HL-60/S4 treated with retinoic acid at 250 ng/mL for 4 days and 3 days (cell line): Measurements from ENCODE around the gene PILRB.
"Not testable (repeated sequence)": the region's sequence is repeated elsewhere in the genome, so short reads cannot be mapped to it uniquely, and the experiment has no call there.

Experiments used
- in situ Hi-C: fragments of 300-500 bp; cut with MboI; formaldehyde crosslinking; loops from 2 replicates; pipeline ENCODE4 v1.7.0; 2022; ENCODE audit warnings: low sequenced_read_pairs

PILRB gene

DNA sequence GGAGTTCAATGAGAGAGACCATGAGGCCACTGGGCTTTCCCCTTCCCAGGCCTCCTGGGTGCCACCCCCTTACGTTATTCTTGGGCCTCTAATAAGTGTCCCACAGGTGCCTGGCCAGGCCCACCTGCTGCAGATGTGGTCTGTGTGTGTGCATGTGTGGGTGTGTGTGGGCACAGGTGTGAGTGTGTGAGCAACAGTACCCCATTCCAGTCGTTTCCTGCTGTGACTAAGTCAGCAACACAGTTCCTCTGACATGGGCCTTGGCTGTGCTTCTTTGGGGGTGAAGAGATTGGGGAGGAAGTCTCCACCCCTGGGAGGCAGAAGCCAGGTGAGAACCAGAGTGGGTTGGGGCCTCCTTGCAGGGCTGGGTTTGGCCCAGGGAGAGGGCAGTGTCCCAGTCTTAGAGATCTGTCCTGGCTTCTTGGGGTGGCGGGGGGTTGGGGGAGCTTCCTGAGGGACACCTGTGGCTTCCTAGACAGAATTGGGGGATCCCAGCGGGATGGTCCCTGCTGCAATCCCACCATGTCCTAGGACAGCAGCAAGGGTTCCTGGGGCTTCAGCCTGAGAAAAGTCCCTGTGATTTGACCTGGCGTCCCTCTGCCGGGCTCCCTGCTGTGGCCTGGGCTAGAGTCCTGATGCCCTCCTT is 4.1 kb upstream of the PILRB start:
- in situ Hi-C loops, result no loop called here

DNA sequence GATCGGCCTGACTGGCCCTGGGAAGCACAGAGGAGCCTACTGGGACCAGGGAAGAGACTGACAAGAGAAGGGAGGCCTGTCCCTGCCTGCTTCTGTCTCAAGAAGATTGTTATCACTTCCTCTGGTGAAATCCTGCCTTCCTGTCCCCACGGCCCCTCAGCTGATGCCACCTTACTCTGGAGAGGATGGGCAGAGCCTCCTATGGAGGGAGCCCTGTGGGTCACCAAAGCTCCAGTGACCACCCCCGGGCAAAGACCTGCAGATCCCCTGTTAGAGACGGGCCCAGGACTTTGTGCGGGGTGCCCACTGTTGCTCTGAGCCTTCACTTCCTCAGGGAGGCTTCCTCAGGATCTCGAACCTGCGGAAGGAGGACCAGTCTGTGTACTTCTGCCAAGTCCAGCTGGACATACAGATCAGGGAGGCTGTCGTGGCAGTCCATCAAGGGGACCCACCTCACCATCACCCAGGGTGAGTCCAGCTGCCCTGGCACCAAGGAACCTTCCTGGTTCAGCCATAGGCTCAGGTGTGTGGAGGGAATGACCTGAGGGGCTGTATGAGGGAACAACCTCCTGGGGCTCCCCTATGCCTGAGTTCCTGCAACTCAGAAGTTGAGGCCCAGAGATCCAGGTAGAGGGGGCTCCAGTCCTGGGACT is 1.4 kb upstream of the PILRB start:
- in situ Hi-C loops, result no loop called here

DNA sequence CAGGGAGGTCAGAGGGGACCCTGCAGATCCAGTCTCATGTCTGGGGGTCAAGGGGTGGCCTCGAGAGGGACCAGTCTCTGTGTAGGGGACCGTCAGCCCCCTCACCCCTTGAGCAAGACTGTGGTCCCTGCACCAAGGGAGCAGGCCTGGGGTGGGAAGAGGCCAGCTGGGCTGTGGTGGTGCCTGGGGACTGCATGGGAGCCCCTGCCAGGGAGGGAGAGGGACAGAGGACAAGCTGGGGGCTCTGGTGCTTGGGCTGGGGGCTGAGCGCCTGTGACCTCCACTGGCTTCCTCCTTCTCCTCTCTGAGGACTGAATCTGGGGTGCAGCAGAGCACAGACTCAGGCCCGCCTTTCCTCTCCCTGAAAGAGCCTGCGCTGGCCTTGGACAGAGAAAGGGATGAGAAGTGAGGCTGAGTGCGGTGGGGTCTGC is 771 bp upstream of the PILRB start:
- in situ Hi-C loops, result no loop called here

DNA sequence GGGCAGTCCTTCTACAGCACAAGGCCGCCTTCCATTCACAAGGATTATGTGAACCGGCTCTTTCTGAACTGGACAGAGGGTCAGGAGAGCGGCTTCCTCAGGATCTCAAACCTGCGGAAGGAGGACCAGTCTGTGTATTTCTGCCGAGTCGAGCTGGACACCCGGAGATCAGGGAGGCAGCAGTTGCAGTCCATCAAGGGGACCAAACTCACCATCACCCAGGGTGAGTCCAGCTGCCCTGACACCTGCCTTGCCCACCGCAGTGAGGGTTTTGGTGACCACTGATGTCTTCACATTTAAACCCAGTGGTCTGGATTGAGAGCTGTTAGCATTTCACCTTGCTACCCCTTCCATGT is 918 bp downstream of the PILRB start:
- in situ Hi-C loops, result no loop called here

DNA sequence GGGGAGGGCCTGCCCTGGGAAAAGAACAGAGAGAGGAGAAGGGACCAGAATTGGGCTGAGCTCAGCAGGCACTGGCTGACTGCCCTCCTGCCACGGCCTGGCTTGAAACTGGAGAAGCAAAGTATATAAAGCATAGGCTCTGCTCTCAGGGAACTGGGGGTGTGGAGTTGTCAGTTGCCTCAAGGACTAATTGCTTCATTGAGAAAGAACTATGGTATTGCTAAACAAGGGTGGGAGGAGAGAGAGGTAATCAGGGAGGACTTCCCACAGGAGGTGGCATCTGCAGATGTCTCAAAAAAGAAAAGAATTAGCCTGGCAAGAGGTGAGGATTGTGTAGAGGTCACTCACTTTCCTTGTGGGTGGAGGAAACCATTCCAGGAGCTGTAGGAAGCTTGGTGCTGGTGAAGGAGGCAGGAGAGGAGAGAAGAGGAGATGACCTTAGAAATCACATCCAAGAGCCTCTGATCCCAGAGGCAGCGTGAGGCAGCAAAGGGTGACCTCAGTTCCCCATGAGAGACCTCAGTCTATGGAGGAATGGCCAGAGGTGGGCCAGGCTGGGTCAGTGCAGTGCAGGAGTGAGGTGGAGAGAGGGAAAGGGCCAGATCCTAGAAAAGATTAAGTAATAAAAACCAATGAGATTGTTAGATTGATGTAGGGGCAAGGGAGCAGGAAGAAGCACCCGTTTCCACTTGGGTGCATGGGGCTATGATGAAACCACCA is 2.4 kb downstream of the PILRB start:
- in situ Hi-C loops, result no loop called here

DNA sequence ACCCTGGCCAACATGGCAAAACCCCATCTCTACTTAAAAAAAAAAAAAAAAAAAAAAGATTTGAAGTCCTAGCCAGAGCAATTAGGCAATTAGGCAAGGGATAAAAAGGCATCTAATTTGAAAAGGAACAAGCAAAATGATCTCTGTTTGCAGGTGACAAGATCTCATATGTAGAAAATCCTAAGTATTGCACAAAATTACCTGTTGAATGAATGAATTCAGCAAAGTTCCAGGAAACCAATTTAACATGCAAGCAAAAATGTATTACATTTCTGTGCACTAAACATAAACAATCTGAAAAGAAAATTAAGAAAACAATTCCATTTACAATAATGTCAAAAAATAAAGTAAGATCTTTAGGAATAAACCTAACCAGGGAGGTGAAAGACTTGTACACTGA is 5.2 kb downstream of the PILRB start:
- in situ Hi-C loops, result no loop called here

DNA sequence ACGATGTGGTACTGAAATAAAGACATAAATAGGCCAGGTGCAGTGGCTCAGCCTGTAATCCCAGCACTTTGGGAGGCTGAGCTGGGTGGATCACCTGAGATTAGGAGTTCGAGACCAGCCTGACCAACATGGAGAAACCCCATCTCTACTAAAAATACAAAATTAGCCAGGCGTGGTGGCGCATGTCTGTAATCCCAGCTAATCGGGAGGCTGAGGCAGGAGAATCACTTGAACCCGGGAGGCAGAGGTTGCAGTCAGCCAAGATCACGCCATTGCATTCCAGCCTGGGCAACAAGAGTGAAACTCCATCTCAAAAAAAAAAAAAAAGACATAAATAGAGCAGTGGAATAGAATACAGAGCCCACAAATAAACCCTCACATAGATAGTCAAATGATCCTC is 5.9 kb downstream of the PILRB start:
- in situ Hi-C loops, result not testable (repeated sequence)

DNA sequence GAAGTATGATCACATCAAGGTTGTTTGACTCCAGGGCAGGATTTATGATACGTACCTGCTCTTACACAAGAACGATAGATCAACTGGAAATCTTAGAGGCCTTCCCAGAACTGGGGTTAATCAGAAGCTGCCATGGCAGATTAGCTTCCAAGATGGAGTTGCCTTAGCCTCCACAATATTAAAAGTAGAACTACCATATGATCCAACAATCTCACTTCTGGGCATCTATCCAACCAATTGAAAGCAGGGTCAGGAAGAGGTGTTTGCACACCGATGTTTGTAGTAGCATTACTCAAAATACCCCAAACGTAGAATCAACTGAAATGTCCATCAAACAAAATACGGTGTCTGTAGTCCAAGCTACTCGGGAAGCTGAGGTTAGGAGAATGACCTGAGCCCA is 6.6 kb downstream of the PILRB start:
- in situ Hi-C loops, result no loop called here

DNA sequence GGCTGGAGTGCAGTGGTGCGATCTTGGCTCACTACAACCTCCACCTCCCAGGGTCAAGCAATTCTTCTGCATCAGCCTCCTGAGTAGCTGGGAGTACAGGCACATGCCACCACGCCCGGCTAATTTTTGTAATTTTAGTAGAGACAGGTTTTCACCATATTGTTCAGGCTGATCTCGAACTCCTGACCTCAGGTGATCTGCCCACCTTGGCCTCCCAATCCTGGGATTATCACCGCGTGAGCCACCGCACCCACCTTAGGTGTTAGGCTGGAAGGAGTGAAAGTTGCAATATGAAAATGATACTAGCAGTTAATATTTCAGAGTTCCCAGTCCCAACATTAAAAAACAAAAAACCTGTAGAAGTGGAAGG is 8.1 kb downstream of the PILRB start:
- in situ Hi-C loops, result not testable (repeated sequence)

DNA sequence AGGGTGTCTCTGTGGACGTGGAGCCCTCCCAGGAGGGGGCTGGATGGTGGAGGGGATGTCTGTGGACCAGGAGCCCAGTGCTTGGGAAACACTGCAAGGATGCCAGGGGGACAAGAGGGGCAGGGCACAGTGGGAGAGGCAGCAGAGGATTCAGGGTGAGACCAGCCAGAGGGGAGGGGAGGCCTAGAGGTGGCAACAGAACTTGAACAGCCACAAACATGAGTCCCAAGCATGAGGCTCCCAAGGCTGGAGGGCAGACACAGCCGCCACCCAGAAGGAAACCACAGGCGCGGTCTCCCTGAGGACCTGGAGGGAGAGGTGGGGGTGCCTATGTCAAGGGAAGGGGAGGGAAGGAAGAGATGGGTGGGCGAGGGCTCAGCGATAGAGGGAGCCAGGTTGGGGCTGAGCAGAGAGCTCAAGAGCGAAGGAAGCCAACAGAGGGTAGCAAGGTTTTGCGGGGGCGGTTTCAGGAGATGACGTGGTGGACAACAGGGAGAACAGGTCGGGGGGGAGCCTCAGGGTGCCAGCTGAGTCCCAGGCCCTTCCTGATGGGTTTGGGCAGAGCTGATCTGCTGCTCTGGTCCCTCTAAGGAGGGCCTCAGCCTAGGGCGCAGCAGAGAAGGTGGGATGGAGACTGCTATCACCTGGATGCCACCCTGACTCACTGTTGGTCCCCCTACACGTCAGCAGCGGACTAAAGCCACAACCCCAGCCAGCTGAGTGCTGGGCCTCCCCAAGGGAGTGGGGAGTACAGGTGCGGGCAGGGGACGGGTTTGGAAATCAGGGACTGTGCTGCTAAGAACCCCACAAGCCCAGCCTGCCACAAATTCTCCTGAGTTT is 8.7 kb downstream of the PILRB start:
- in situ Hi-C loops, result no loop called here

DNA sequence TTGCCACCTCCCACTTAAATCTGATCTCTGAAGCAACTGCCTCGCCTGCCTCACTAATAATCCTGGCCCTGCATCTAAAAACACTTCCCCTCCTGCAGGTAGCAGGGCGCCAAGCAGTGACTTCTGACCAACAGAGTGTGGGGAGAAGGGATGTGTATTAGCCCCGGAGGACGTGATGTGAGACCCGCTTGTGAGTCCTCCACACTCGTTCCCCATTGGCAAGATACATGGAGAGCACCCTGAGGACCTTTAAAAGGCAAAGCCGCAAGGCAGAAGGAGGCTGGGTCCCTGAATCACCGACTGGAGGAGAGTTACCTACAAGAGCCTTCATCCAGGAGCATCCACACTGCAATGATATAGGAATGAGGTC is 9.3 kb downstream of the PILRB start:
- in situ Hi-C loops, result no loop called here

DNA sequence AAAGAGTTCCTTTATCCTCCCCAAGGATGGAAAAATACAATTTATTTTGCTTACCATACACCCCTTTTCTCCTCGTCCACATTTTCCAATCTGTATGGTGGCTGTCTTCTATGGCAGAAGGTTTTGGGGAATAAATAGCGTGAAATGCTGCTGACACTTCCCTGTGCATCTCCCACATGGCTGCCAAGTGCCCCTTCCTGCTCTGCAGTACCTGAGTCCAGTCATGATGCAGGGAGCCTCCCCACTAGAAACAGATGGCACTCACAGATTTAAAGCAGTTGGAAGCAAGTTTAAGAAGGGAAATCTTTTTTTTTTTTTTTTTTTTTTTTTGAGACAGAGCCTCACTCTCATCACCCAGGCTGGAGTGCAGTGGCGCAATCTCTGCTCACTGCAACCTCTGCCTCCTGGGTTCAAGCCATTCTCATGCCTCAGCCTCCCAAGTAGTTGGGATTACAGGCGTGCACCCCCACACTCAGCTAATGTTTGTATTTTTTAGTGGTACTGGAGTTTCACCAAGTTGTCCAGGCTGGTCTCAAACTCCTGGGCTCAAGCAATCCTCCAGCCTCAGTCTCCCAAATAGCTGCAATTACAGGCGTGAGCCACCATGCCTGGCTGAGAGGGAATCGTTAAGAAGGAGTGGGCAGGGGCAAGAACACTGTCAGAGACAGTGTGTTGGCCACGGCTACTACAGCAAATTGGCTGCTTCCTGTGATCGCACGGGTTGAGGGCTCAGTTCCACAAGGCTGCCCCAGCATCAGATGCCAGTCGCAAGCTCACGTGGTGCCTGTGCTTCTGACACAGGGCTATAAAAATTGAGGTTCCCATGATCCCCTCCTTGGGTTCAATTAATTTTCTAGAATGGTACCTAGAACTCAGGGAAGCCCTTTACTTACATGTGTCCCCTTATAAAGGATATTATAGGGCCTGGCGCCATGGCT is 10.0 kb downstream of the PILRB start:
- in situ Hi-C loops, result no loop called here

DNA sequence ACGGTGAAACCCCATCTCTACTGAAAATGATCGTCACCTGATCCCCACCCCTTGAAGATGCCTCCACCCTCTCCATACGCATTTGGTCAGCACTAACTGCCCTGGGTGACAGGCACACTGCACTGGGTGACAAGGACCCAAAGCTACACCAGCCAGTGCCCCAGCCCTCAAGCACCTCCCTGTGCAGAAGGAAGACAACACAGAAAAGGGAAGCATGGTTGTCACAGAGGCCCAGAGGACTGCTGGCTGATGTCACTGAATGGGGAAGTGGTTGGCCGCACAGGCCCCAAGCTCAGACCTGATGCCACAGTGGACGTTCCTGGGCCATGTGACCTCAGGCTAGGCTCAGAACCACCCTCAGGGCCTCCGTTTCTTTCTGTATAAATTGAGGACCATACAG is 11.2 kb downstream of the PILRB start:
- in situ Hi-C loops, result no loop called here

DNA sequence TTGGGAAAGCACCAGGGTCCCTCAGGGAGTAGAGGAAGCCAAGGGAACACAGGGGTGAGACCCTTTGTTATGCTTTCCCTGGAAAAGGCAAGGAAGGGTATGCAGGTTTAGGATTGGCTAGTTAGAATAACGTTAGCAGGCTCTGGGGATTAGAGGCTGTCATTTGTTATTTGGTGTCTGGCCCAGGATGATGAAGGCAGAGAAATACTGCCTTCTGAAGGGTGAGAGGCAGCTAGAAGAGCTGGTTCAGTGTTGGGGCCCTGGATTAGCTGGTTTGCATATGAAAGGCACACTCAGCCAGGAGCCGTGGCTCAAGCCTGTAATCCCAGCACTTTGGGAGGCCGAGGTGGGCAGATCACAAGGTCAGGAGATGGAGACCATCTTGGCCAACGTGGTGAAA is 12.4 kb downstream of the PILRB start:
- in situ Hi-C loops, result no loop called here

DNA sequence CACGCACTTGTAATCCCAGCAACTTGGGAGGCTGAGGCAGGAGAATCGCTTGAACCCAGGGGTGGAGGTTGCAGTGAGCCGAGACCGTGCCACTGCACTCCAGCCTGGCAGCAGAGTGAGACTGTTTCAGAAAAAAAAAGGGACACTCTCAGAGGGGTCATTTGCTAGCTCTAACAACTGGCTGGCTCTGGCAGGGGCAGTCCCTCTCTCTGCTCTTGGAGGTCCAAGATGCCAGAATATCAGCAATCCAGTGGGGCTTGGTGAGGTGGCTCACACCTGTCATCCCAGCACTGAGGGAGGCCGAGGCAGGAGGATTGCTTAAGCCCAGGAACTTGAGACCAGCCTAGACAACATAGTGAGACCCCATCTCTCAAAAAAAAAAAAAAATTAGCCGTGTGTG is 12.8 kb downstream of the PILRB start:
- in situ Hi-C loops, result no loop called here

DNA sequence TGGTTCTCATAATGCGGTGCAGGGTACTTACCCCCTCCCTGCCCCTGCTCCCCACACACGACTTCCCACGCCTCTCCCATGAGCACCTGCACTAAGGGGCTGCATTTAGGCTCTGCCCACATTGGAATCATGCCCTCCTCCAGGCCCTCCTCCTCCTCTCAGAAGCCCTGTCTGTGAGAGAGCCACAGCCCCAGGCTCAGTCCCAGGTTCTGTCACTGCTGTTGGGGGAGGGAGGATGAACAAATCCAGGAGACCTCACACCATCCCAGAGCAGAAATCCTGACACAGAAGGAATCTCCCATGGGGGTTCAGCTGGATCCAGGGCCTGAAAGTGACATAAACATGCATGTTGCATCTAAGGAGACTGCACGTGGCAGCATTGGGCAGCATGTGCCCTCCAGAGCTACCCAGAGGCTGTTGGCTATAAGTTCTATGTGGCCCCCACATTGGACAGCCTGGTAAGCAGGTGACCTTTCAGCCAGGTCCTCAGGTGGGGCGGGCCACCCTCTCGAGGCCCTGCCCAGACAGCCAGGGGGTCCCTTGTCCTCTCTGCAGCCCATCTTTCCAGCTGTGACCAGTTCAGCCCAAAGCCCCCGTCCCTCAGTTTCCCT is 13.7 kb downstream of the PILRB start:
- in situ Hi-C loops, result no loop called here

DNA sequence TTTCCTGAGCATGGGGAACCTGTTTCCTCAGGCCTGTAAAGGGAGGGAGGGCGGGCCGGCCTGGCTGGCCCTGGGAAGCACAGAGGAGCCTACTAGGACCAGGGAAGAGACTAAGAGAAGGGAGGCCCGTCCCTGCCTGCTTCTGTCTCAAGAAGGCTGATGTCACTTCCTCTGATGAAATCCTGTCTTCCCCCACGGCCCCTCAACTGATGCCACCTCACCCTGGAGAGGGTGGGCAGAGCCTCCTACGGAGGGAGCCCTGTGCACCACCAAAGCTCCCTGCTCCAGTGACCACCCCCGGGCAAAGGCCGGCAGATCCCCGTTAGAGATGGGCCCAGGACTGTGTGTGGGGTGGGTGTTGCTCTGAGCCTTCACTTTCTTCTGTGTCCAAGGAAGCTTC is 14.3 kb downstream of the PILRB start:
- in situ Hi-C loops, result no loop called here

DNA sequence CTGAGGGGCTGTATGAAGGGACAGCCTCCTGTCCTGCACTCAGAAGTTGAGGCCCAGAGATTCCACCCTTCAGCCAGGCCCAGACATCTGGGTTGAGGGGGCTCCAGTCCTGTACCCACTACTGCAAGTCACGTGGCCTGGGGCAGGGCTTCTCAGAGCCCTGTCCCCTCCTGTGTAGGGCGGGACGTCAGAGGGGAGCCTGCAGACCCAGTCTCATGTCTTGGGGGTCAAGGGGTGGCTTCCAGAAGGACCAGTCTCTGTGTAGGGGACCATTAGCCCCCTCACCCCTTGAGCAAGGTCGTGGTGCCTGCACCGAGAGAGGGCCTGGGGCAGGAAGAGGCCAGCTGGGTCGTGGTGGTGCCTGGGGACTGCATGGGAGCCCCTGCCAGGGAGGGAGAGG is 14.8 kb downstream of the PILRB start:
- in situ Hi-C loops, result no loop called here

DNA sequence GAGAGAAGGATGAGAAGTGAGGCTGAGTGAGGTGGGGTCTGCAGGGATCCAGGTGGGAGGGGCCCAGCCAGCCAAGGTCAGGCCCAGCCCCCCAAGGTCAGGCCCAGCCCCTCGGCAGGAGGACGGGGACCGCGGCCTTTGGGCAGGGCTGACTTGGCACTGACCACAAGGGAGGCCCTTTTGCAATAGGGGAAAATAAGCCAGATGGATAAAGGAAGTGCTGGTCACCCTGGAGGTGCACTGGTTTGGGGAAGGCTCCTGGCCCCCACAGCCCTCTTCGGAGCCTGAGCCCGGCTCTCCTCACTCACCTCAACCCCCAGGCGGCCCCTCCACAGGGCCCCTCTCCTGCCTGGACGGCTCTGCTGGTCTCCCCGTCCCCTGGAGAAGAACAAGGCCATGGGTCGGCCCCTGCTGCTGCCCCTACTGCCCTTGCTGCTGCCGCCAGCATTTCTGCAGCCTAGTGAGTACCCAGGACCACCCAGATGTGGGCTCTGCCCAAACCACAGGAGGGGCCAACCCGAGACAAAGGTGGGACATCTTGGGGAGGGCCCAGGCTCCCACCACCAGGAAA is 15.4 kb downstream of the PILRB start, which contains the start of gene PILRA:
PILRA (plus strand) TSS at position 227 of the 571 bp plus-strand sequence; CDS start at position 397, 170 bp downstream.
- in situ Hi-C loops, result no loop called here
